Measurements from ENCODE around the gene NCAM1. TPM values are rescaled to one million over a fixed set of nuclear protein-coding genes. Genes with fewer than 3 reads are reported as not detected.

Gene NCAM1
- total RNA-seq, 2 donors from 2014 or later = 225 to 229 TPM

DNA sequence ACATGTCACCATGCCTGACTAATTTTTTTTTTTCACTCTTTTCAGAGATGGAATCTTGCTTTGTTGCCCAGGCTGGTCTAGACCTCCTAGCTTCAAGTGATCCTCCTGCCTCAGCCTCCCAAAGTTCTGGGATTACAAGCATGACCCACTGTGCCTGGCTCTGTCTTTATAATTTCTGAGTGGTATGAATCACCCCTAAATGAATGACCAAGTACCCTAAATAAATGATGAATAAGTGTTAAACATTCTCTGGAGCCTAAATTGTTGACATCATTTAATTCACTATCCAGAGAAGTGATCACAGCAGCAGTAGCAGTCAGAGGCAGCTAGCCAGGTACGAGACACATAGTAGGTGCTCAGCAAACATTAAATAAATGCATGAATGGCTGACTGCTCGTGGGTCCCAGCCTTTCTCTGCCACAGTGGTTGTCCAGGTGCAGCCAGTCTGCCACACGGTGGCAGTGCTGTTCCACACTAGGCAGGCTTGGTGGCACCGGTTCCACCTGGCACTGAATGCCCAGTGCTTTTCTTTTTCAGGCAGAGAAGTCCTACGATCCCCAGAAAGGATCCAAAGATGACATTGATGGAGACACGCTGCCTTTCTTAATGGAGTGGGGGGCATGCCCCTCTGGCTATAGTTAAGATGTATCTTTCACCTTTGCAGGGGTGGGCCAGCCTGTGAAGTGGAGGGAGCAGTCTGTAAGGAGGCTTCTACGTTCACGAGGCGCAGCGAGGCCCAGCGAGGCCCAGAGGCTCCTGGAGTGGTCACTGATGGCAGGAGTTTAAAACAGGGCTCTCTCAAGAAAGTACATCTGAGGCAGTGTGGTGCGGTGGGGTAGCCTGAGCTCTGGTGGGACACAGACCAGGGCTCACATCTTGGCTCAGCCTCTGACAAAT, 344.5 kb downstream of the NCAM1 start:
- Histone ChIP-seq H3K36me3 (no peaks in the 10 kb centered on the region), H3K9me3 (no peaks in the 10 kb centered on the region), H3K27ac (no peak overlapping the region), H3K4me3 (no peak overlapping the region), H3K4me1 (no peaks in the 10 kb centered on the region), H3K27me3 (no peaks in the 10 kb centered on the region)
- peak; percentile 69 for DNase-seq (ENCODE audit: low spot score)
- TF ChIP-seq, protein P1, sequence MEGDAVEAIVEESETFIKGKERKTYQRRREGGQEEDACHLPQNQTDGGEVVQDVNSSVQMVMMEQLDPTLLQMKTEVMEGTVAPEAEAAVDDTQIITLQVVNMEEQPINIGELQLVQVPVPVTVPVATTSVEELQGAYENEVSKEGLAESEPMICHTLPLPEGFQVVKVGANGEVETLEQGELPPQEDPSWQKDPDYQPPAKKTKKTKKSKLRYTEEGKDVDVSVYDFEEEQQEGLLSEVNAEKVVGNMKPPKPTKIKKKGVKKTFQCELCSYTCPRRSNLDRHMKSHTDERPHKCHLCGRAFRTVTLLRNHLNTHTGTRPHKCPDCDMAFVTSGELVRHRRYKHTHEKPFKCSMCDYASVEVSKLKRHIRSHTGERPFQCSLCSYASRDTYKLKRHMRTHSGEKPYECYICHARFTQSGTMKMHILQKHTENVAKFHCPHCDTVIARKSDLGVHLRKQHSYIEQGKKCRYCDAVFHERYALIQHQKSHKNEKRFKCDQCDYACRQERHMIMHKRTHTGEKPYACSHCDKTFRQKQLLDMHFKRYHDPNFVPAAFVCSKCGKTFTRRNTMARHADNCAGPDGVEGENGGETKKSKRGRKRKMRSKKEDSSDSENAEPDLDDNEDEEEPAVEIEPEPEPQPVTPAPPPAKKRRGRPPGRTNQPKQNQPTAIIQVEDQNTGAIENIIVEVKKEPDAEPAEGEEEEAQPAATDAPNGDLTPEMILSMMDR (IDR thresholded peaks at IDR 0.05) = peak; percentile 76 to 93

DNA sequence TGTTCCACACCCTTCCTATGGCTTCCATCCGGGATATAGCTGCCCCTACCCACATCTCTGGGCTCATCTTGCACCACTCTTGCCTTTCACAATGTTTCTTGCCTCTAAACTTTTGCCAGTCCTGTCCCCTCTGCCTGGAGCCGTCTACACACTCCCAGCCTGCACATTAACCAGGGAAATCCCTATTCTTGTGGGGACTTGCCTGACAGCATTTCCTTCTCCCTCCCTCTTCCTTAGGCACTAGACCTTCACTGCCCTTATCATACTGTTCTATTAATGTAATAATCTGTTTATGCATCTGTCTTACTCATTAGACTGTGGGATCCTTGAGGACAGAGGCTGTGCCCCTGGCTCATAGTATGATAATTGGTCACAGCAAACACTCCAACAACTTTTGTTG, 347.4 kb downstream of the NCAM1 start:
- TF ChIP-seq, protein P1 (IDR thresholded peaks at IDR 0.05) = no peak
- no peaks in the 10 kb centered on the region for H3K36me3 ChIP-seq
- DNase-seq (ENCODE audit: low spot score) = no peak
- H3K27ac ChIP-seq = no peak overlapping the region
- no peak overlapping the region for H3K4me3 ChIP-seq
- H3K27me3 ChIP-seq = no peaks in the 10 kb centered on the region
- H3K4me1 ChIP-seq = no peaks in the 10 kb centered on the region
- H3K9me3 ChIP-seq = no peaks in the 10 kb centered on the region

DNA sequence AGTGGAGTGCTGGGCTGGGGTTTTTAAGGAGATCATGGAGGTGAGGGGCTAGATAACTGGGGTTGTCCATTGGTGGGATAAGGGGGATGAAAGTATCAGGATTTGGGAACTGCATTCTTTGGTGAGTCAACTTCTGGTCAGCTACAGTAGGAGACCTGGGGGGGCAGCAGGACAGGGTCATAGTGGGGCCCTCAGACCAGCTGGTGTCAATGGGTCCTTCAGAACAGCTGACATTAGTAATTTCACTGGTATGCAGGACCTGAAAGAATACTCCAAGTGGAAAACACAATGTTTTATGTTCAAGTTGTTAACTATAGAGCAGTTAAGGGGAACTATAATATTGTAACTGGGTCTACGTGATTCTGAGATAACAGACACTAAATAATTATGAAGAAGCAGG, 350.3 kb downstream of the NCAM1 start:
- TF ChIP-seq, protein P1 (IDR thresholded peaks at IDR 0.05) = no peak

DNA sequence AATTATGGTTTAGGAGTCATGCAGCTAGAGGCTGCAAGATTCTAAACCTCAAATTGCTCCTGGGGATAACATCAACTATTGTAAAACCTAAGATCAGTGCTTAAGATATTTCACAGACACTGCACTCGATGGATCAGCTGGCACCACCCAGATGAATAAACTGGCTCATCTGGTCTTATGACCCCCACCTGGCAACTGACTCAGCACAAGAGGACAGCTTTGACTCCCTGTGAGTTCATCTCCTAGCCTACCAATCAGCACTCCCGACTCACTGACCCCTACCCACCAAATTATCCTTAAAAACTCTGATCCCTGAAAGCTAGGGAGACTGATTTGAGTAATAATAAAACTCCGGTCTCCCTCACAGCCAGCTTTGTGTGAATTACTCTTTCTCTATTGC, 352.4 kb downstream of the NCAM1 start:
- H3K4me3 ChIP-seq = peak overlapping the region in 1 of 2 donors; percentile 81
- DNase-seq (ENCODE audit: low spot score) = no peak
- TF ChIP-seq, protein P1 (IDR thresholded peaks at IDR 0.05) = no peak

More for the DNA sequence above, 350.3 kb downstream of the NCAM1 start:
- Histone ChIP-seq H3K27ac (no peak overlapping the region), H3K4me1 (peaks cover 0 to 14% of the 10 kb centered on the region in 2 donors), H3K4me3 (no peak overlapping the region), H3K27me3 (no peaks in the 10 kb centered on the region), H3K36me3 (peaks cover 2% of the 10 kb centered on the region), H3K9me3 (no peaks in the 10 kb centered on the region)
- no peak for DNase-seq (ENCODE audit: low spot score)

DNA sequence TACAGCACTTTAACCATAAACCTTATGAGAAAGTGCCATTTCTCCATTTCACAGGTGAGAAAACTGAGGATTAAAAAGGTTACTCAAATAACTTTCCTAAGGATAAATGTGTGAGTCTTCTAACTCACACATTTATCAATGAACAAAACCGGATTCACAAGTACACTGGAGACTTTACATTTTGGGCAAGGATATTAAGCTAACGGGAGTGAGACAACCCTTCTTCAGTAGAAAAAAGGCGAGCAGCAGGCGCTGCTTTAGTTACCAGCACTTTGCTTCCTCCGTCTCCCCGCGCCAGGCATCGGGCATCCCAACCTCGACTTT, 352.8 kb downstream of the NCAM1 start:
- no peak for DNase-seq (ENCODE audit: low spot score)
- peaks cover 5% of the 10 kb centered on the region for H3K36me3 ChIP-seq

More for the DNA sequence above, 352.4 kb downstream of the NCAM1 start:
- Histone ChIP-seq H3K27me3 (no peaks in the 10 kb centered on the region), H3K36me3 (peaks cover 5% of the 10 kb centered on the region), H3K9me3 (no peaks in the 10 kb centered on the region), H3K27ac (no peak overlapping the region), H3K4me1 (peaks cover 0 to 14% of the 10 kb centered on the region in 2 donors)

More for the DNA sequence above, 352.8 kb downstream of the NCAM1 start:
- TF ChIP-seq, protein P1 (IDR thresholded peaks at IDR 0.05) = no peak
- Histone ChIP-seq H3K9me3 (no peaks in the 10 kb centered on the region), H3K4me3 (peak overlapping the region; percentile 72 to 81), H3K27ac (peak overlapping the region; percentile 86 to 91), H3K4me1 (peaks cover 0 to 14% of the 10 kb centered on the region in 2 donors), H3K27me3 (no peaks in the 10 kb centered on the region)
